Smooth muscle cell (in vitro differentiated cells): ENCODE measurements around the gene DENND1A. TPM values are rescaled to one million over a fixed set of nuclear protein-coding genes. Genes with fewer than 3 reads are reported as not detected.

Experiments used
- DNase-seq: peaks from one replicate; lab custom pipeline; 2025; ENCODE audit not compliant: unreplicated experiment; lab: John Stamatoyannopoulos, UW
- H2AFZ ChIP-seq: fragments of 200-600 bp; sonication (generic); 2 replicates; pipeline ENCODE4 v1.6.0; 2016; ENCODE audit warnings: antibody characterized with exemption, low read depth, mild to moderate bottlenecking
- H3F3A ChIP-seq: fragments of 200-600 bp; sonication (generic); 2 replicates; pipeline ENCODE4 v1.6.0; 2017; ENCODE audit warnings: antibody characterized with exemption, low read depth
- H3K27ac ChIP-seq: fragments of 200-600 bp; sonication (generic); 2 replicates; pipeline ENCODE4 v1.5.1; 2016; ENCODE audit warnings: low read depth, mild to moderate bottlenecking
- H3K27me3 ChIP-seq: fragments of 200-600 bp; sonication (generic); 2 replicates; pipeline ENCODE4 v1.6.1; 2016; ENCODE audit warnings: low read depth, mild to moderate bottlenecking
- H3K36me3 ChIP-seq: fragments of 200-600 bp; sonication (generic); 2 replicates; pipeline ENCODE4 v1.5.1; 2016; ENCODE audit warnings: low read depth
- H3K4me1 ChIP-seq: fragments of 200-600 bp; sonication (generic); 2 replicates; pipeline ENCODE4 v1.5.1; 2016; ENCODE audit warnings: low read depth
- H3K4me2 ChIP-seq: fragments of 200-600 bp; sonication (generic); 2 replicates; pipeline ENCODE4 v1.6.0; 2016; ENCODE audit warnings: mild to moderate bottlenecking
- H3K4me3 ChIP-seq: fragments of 200-600 bp; sonication (generic); 2 replicates; pipeline ENCODE4 v1.5.1; 2016; ENCODE audit warnings: mild to moderate bottlenecking
- H3K79me2 ChIP-seq: fragments of 200-600 bp; sonication (generic); 2 replicates; pipeline ENCODE4 v1.6.0; 2016; ENCODE audit warnings: low read depth, mild to moderate bottlenecking
- H3K9ac ChIP-seq: fragments of 200-600 bp; sonication (generic); 2 replicates; pipeline ENCODE4 v1.6.0; 2016; ENCODE audit warnings: low read depth
- H3K9me3 ChIP-seq: fragments of 200-600 bp; sonication (generic); replicated peaks from 2 replicates; pipeline ENCODE4 v1.5.1; 2016; ENCODE audit warnings: low read depth
- H4K20me1 ChIP-seq: fragments of 200-600 bp; sonication (generic); 2 replicates; pipeline ENCODE4 v1.6.0; 2016; ENCODE audit warnings: low read depth
- WGBS: methylation state at CpG from one replicate; pipeline ENCODE4 v1.1.7; 2016; ENCODE audit warnings: low lambda C conversion rate; 5-methylcytosine and 5-hydroxymethylcytosine counted together
- polyA plus RNA-seq: library from polyadenylated mRNA; unstranded; fragments of >200 nt; fragmentation: Nextera tagmentation; extraction: Ambion mirVana; gene quantifications from 2 replicates; pipeline ENCODE4 v1.2.1, GENCODE V29; 2016
- total RNA-seq: library from RNA; depleted of rRNA; stranded (reverse); fragments of >200 nt; gene quantifications from 2 replicates; pipeline ENCODE4 v1.2.3, GENCODE V29; 2014
- TF ChIP-seq, protein P1 (sequence below): fragments of 200-600 bp; sonication (generic); IDR thresholded peaks from 2 replicates; pipeline ENCODE4 v1.5.1; 2017; ENCODE audit warnings: borderline replicate concordance, mild to moderate bottlenecking, antibody characterized with exemption; ENCODE audit not compliant: insufficient read depth, poor library complexity, severe bottlenecking

Gene DENND1A
- total and polyA plus RNA-seq, 2 experiments from 2014 or later, result 8.1 to 20.2 TPM

DNA sequence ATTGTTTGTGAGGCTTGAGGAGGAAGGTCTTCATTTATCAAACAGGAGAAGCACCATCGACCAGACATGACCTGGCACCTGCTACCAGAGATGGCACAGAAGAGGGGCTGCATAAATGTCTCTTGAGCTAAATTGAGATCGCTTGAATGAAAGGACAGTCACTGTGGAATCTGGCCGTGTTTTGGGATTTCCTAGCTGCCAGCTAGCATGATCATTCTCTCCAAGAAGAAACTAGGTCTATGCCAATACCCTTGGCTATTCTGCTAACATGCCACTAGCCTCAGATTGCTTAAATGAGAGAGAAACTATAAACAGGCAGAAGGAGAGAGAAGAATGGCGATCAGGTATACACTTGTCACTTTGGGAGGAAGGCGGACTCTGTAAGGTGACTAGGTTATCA, 324.6 kb downstream of the DENND1A start:
- Histone ChIP-seq H3K4me3 (no peak overlapping the region), H3K27me3 (no peaks in the 10 kb centered on the region), H3K79me2 (no peaks in the 10 kb centered on the region), H3K36me3 (no peaks in the 10 kb centered on the region), H4K20me1 (no peaks in the 10 kb centered on the region), H3F3A (no peaks in the 10 kb centered on the region), H2AFZ (no peak overlapping the region), H3K9ac (no peak overlapping the region), H3K4me2 (no peak overlapping the region), H3K4me1 (no peaks in the 10 kb centered on the region), H3K27ac (no peak overlapping the region), H3K9me3 (no peaks in the 10 kb centered on the region)
- WGBS, result 94% methylated on average over 5 of the region's 5 CpGs
- no peak for DNase-seq
- TF ChIP-seq, protein P1, sequence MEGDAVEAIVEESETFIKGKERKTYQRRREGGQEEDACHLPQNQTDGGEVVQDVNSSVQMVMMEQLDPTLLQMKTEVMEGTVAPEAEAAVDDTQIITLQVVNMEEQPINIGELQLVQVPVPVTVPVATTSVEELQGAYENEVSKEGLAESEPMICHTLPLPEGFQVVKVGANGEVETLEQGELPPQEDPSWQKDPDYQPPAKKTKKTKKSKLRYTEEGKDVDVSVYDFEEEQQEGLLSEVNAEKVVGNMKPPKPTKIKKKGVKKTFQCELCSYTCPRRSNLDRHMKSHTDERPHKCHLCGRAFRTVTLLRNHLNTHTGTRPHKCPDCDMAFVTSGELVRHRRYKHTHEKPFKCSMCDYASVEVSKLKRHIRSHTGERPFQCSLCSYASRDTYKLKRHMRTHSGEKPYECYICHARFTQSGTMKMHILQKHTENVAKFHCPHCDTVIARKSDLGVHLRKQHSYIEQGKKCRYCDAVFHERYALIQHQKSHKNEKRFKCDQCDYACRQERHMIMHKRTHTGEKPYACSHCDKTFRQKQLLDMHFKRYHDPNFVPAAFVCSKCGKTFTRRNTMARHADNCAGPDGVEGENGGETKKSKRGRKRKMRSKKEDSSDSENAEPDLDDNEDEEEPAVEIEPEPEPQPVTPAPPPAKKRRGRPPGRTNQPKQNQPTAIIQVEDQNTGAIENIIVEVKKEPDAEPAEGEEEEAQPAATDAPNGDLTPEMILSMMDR, result no peak

DNA sequence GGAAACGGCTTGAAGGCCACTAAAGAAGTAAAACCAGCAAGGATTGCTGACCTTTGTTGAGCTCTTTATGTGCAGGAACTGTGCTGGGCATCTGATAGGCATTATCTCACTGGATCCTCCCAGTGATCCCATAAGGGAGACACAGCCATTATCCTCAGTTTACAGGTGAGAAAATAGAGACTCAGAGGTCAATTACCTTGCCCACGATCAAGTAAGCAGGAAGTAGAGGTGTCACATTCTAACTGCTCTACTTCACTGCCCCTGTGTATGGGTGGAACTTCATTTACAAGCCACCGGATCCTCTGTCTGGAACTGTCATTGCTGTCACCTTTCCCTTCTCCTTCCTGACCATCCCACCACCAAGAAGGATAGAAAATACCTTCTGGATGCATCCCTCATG, 325.1 kb downstream of the DENND1A start:
- H4K20me1 ChIP-seq, result no peaks in the 10 kb centered on the region
- no peak overlapping the region for H3K4me3 ChIP-seq
- no peaks in the 10 kb centered on the region for H3K36me3 ChIP-seq
- DNase-seq, result no peak
- no peaks in the 10 kb centered on the region for H3K79me2 ChIP-seq
- TF ChIP-seq, protein P1, result no peak
- 96% methylated on average over 3 of the region's 3 CpGs for WGBS
- H3K27ac ChIP-seq, result no peak overlapping the region
- H3F3A ChIP-seq, result no peaks in the 10 kb centered on the region
- H3K9ac ChIP-seq, result no peak overlapping the region
- no peak overlapping the region for H2AFZ ChIP-seq
- H3K9me3 ChIP-seq, result no peaks in the 10 kb centered on the region
- no peaks in the 10 kb centered on the region for H3K27me3 ChIP-seq
- no peak overlapping the region for H3K4me2 ChIP-seq
- H3K4me1 ChIP-seq, result no peaks in the 10 kb centered on the region

DNA sequence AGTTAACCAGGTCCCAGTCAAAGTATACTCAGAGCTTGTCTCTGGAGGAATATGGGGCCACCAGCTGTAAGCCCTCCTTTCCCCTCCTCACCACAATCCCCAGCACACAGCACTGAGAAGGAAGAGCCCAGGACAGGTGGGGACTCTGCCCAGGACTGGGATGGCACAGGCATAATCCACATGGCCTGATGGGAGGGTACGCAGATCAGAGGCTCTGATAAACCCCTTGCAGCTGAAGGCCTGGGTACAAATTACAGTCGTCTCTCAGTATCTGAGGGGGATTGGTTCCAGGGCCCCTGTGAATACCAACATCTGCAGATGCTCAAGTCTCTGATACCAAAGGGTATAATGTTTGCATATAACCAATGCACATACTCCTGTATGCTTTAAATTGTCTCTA, 328.1 kb downstream of the DENND1A start:
- H3K9ac ChIP-seq, result no peak overlapping the region
- H3K4me1 ChIP-seq, result no peaks in the 10 kb centered on the region
- H3K27ac ChIP-seq, result no peak overlapping the region
- no peak overlapping the region for H3K4me2 ChIP-seq
- no peak overlapping the region for H3K4me3 ChIP-seq
- H3K79me2 ChIP-seq, result no peaks in the 10 kb centered on the region
- TF ChIP-seq, protein P1, result no peak
- no peaks in the 10 kb centered on the region for H3K27me3 ChIP-seq
- no peak for DNase-seq
- WGBS, result 94% methylated on average over 2 of the region's 2 CpGs
- H4K20me1 ChIP-seq, result no peaks in the 10 kb centered on the region
- H3K9me3 ChIP-seq, result no peaks in the 10 kb centered on the region
- H3K36me3 ChIP-seq, result no peaks in the 10 kb centered on the region
- no peak overlapping the region for H2AFZ ChIP-seq
- no peaks in the 10 kb centered on the region for H3F3A ChIP-seq

DNA sequence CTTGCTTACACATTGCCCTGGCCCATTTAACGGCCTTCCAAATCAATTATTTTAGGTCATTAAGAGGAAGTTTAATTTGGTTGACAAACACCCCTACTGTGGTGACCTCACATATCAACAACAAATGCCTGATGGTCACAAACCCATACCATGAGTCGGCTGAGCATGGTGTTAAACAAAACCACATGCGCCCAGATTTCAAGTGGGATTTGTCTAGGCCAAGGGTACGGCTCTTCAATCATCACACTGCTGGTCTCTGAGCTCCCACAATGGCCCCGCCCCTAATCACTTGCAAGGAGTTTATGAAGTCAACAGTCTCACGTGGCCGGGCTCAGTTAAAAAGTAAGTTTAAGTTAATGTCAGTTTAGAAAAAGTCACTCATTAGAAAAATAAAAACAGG, 330.1 kb downstream of the DENND1A start:
- no peaks in the 10 kb centered on the region for H3K4me1 ChIP-seq
- no peak overlapping the region for H2AFZ ChIP-seq
- H3K36me3 ChIP-seq, result no peaks in the 10 kb centered on the region
- no peak overlapping the region for H3K4me3 ChIP-seq
- no peaks in the 10 kb centered on the region for H3K9me3 ChIP-seq
- H3K4me2 ChIP-seq, result no peak overlapping the region
- TF ChIP-seq, protein P1, result no peak
- H3F3A ChIP-seq, result no peaks in the 10 kb centered on the region
- H3K9ac ChIP-seq, result no peak overlapping the region
- WGBS, result 83% methylated on average over 7 of the region's 7 CpGs
- H3K27ac ChIP-seq, result no peak overlapping the region
- no peak for DNase-seq
- H4K20me1 ChIP-seq, result no peaks in the 10 kb centered on the region
- no peaks in the 10 kb centered on the region for H3K79me2 ChIP-seq
- no peaks in the 10 kb centered on the region for H3K27me3 ChIP-seq
